Stimulated activated CD4-positive, alpha-beta T cell treated with anti-CD3 and anti-CD28 coated beads, Interleukin-2, amount 100 ng/mL, for 4 hours (primary cell): ENCODE data around the gene HOXC11.

Experiments
- DNase-seq: peaks from one replicate; pipeline ENCODE4 v3.0.0-alpha.2; 2020; ENCODE audit warnings: low read depth

HOXC11 gene

DNA sequence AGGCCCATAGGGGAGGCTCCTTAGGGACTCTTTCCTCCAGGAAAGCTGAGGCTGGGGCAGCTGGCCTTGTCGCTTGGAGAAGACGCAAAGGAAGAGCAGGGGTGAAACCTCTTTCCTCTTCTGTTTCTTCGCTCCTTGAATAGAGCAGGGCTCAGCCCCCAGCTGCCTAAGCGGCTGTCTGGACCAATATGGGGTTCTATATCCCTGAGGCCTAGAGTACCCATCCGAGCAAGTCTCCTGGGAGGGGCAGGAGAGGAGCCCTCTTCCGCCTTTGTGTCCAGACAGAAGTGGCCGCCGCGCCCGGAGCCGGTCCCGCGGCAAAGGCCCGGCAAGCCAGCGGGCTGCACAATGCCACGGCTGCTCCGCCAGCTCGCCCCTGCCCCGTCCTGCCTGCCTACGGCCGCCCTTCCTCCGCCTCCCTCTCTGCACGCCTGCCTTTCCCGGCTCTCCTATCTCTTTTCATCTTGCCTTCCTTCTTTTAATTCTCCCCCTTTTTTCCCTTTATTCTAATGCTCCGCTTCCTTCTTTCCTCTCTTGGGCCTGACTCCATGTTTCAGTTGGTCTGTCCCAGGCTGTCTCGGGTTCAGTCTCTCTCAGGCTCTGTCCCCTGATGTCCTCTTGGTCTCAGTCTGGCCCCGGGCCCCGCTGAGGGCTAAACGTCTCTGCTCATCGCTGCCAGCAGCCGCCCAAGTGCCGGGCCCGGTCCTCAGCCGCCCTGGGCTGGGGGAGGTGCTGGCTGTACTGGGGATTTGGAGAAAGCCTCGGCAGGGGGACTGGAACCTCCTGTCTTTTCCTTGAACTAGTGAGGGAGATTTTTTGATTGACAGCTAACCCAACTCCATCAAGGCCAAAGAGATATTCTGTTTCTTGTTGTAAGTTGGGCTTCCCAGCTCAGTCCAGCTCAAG lies 24.5 kb downstream of the HOXC11 start:
- no peak for DNase-seq

DNA sequence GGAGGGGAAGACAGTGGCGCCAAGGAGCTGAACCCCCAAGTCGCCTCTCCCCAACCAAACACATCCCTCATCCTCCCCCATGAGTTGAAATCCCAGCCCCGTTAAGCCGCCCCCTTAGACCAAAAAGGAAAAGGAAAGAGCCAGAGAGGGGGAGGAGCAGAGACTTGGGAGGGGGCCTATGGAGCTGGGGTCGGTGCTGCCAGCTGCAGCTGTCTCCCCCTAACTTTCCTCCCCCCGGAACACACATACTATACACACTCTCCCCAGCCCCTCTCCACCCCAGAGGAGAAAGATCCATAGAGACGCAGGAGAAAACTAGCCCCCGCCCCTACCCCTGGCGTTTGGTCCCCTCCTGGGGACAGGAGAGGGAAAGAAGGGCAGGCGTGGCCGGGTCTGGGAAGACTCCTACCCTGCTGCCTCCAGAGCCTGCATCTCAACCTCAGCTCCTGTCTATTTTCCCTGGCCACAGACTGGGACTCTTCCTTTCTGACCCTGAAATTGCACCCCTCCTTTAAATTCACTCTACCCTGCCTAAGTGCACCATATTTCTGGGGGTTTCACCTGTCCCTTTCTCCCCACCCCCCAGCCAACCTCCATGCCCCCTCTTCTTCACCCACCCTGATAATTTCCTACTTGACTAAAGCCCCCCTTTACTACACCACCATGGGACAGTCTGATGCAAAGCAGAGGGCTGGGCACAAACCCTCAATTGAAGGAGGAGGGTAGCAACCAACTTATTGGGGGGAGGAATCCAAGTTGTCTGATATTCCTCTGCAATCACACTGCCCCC lies 25.4 kb downstream of the HOXC11 start:
- no peak for DNase-seq

DNA sequence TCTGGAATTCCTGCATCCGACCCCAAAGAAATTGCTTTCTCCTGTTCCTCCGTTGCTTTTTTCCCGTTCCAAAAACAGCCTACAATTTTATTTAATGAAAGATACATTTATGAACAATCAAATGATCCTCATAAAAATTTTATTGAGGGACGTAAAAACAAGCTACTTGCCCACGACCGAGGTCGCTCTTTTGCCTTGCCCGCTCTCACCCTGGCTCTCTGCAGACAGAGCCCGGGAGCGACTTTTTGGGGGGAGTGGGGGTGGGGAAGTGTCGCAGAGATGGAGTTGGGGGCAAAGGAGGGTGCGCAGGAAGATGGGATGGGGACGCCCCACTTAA lies 25.9 kb downstream of the HOXC11 start:
- no peak for DNase-seq

DNA sequence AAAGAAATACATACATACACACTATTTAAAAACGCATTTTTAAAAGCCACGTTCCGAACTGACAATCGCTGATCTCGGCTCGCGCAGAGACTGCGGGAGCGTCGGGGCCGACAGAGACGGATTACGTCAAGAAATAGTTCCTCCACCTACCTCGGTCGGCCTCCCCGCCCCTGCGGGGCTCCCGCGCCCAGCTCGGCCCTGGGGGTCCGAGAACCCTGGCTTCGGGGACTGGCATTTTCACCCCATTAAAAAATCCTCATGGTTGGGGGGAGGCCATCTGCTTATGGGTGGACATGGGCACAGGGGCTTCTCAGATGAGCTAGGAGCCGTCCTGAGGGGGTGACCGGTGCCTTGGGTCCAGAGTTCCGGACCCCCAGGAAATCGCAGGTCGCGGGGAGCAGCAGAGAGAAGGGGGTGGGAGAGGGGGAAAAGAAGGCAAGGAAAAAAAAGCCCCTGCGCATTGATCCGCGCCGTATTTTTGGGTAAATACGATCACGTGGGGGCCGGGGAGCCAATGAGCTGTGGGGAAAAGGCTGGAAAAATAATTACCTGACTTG lies 26.7 kb downstream of the HOXC11 start:
- no peak for DNase-seq

DNA sequence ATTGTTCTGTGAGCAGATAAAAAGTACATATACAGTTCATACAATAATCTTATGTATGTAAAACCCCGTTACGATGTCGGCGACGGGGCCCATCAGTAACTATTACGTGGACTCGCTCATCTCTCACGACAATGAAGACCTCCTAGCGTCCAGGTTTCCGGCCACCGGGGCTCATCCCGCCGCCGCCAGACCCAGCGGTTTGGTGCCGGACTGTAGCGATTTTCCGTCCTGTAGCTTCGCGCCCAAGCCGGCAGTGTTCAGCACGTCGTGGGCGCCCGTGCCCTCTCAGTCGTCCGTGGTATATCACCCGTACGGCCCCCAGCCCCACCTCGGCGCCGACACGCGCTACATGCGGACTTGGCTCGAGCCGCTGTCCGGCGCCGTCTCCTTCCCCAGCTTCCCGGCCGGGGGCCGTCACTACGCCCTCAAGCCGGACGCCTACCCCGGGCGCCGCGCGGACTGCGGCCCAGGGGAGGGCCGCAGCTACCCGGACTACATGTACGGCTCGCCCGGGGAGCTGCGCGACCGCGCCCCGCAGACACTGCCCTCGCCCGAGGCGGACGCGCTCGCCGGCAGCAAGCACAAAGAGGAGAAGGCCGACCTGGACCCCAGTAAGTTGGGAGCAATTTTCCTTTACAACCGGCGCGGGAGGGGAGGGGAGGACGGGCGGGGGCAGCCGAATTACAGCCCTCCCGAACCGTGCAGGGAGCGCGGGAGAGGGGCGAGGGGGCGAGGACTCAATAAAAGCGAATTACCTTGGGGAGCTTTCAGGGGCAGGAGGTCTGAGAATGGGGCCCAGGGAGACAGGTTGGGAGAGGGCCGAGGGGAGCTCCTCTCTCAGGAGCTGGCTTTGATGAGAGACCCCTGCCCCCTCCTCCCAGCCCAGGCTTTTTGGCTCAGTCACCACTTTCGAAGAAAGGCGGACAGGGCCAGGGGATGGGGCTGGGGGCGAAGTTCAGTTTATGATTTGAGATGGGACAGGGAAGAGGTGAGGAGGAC lies 27.5 kb downstream of the HOXC11 start, which contains the start of gene HOXC9:
Gene HOXC9, plus strand, starts transcription at position 46 of the 999 bp plus-strand sequence. Its CDS starts 28 bp downstream, at position 74.
- no peak for DNase-seq

DNA sequence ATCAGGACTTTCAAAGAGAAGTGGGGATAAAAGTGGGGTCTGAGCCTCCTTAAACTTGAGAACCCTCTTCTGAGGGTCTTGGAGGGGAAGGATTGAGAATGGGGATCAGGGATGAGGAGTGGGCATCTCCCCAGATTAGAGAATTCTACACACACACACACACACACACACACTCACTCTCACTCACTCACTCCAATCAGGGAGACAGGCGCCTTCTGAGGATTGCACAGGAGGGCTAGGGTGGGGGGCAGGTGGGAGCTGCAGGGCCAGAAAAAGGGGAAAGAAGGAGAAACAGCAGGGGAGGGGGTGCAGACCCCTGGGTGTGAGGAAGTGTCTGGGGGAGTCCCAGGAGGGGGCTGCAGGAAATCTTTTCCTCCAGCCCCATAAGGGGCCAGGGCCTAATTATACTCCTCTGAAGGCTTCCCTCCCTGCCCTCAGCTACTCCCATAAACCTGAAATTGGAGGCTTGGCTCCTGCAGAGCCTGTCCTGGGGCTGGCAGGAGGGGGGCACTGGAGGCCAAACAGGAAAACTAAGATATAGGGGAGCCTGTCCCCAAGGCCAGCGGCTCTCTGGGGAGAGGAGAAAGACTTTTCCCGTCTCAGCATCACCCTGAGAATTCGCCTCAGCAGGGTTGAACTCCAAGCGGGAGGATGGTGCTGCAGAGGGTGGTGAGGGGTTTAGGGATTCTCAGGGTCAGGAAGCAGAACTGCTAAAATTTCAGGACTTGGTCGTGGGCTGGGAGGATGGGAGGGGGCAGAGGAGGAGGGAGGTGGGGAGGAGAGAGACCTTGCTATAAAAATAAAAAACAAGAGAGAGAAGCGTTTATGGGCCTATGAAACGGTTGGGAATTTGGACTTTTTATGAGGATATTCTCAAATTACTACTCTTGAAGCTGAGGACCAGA lies 28.6 kb downstream of the HOXC11 start:
- DNase-seq = no peak

DNA sequence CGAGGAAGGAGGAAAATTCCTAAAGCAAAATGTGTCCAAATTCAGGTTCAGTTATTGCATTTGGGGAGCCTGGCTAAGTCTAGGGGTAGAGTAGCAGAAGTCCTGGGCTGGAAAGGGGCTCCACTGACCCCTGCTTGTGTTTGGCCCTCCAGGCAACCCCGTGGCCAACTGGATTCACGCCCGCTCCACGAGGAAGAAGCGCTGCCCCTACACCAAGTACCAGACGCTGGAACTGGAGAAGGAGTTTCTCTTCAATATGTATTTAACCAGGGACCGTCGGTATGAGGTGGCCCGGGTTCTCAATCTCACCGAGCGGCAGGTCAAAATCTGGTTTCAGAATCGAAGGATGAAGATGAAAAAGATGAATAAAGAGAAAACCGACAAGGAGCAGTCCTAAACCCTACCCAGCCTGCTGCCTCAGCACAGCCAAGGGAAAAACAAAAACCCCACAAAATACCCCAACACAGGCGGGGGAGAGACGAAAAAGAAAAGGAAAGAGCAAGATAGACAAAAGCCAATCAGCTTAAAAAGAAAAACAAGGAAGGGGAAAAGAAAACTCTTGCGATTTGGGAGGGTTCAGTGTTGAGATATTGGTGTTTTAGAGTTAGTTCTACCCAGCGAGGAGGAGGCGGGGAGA lies 29.5 kb downstream of the HOXC11 start:
- DNase-seq = no peak

DNA sequence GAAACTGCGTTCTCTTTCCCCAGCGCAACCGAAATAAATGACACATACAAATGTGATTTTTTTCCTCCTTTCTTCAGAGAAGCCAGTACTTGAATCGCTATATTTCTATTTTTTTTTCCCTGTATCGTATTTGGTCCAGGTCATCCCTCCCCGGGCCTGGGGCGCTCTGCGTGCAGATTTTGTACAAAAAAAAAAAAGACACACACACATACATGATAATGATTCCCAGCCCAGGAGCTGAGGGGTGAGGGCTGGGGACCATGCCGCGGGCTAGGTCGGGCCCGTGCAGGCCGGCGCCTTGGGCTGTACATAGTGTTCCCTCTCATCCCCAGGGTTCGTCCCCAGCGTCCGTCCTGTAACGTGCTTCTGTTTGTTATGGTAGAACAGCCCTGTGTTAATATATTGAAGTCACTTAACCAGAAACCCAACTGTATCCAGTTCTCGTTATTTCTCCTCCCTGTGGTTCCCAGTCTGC lies 30.0 kb downstream of the HOXC11 start:
- DNase-seq = no peak

DNA sequence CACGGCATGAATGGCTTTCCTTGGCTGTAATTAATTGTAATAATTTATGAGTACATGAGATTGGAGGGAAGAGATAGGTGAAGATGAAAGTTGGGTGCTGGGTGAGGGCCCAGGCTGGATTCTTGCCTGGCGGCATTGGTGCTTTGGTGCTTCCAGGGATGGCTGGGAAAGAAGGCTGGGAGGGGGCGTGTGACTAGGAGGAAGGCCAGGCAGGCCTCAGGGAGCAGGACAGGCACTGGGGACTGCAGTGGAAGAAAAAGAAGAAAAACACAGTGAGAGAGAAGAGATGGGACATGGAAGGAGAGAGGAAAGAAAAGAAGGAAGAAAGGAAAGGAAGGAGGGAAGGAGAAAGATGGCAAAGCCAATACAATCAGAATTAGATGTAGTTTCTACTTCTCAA lies 30.7 kb downstream of the HOXC11 start:
- DNase-seq = no peak

DNA sequence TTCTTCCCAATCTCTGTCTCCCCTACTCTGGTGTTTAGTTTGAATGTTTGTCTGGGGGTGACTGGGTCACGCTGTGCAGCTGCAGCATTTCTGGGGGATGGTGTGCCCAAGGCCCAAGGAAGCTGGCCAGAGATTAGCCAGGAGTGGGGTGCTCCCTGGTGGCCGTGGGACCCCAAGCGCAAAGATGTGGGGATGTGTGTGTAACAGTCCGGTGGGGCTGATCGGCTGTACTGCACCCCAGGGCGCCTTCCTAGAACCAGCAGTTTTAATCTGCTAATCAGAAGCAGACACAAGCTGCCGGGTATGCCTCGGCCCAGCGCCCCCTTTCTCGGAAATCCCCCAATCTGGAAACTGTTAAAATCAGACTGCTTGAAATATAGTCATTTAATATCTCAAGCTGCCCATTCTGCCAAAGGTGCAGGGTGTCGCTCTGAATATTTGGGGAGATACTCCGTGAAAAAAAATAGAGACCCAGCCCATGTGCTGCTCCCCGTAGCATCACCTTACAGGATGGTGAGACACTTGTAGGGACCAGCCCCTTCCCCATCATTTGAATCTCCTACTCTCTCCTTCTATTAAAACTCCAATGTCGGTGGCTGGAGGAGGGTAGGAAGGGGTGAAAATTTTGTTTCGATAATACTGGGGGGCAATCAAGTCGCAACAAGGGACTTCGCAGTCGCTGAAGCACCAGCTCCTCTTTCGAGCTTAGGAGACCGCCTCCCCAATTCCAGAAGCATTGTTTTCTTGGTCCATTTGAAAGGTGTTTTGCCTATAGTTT lies 31.3 kb downstream of the HOXC11 start:
- DNase-seq = no peak

DNA sequence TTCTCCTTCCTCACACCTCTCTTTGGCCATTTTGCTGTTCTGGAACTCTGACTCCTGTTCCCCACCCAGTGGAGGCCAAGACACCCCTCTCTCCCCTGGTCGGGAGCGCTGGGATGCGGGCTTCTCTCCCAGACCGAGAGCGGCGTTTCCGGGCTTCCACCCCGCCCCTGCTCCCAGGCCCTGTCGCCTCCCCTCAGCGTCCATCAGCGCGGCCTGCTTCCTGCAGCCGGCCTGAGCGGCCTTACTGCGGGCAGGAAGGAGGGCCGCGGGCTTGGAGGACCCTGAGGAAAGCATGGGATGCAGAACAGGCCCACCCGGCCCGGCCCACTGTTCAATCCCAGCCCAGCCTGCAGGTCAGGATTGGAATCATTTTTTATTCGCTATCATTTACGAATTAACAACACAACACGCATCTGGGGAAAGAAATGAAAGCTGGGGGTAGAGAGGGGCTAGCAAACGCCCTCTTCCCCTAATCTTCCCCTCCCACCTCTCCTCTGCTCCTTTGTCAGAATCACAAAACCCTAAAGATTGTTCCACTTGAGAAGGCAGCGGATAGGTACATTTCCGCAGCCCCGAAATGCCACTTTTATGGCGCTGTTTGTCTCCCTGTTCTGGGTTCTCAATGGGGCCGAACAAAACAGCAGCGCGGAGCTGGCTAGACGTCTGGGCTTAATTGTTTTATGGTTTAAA lies 32.1 kb downstream of the HOXC11 start:
- DNase-seq = no peak

DNA sequence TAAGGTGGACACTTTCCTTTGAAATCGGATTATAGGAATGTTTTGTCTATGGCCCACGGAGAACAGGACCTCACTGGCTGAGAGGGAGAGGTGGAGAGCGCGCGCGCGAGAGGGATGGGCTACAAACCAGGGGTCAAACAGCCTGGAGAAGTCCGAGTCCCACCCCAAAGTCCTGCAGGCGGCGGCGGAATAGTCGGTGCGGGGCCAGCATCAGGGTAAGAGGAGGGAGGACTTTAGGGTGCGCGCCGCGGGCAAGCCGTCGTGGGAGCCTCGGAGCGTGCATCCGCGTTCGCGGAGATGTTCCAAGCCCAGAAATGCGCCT lies 32.6 kb downstream of the HOXC11 start:
- DNase-seq = no peak

DNA sequence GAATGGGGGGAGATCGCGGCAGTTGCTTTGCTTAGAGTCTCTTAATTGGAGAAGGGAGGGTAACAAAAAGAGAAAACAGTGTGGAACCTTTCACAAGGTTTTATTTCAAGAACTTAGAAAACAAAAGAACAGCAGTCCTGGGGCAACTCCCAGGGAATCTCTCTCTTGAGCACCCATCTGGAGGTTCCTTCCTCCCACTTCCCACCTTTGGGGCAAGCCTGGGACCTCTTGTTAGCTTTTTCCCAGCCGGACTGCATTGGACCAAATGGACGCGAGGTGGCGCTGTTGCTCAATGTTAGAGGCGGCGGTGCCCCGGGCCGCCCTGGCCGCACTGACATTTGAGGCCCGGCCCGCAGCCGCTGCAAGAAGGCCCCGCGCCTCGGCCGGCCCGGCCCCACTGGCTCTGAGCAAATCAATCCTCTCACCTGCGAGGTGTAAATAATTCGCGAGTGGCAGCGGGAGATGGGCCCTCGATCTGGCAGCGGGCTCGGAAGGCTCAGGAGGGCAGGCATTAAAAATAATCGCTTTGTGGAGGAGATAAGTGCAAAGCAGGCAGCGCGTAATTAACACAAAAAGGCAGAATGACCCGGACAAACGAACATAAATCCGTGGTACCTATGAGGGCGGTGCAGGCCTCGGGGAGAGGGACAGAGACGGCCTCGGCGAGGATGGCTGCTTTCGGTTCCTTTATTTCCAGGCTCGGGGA lies 33.1 kb downstream of the HOXC11 start:
- DNase-seq = peak; percentile 68

DNA sequence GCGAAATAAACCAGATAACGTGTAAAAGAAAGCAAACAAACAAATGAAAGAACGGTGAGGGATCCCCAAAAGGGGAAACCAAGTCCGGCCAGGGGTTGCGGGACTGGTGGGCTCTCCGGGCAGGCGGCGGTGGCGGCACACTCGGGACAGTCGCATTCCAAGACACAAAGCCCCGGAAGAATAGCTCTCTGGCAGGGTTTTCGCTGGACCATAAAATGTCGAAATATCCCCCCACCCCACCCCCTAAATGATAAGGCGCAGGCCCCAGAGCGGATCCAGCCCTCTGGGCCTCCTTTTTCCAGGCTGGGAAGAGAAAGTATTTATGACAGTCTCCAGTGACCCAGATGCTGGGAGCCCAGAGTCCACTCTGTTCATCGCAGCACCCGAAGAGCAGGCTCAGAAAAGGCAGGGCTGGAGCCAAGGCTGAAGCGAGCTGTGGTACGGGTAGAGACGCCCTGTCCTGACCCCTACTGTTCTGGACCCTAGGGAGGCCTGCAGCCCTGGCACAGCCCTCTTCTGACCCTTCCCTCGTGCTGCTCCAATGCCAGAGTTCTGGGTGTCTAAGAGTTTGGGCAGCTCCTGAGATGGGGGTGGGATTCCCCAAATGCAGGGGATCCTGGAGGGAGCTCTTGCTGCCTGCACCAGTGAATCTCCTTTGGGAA lies 33.8 kb downstream of the HOXC11 start:
- no peak for DNase-seq

DNA sequence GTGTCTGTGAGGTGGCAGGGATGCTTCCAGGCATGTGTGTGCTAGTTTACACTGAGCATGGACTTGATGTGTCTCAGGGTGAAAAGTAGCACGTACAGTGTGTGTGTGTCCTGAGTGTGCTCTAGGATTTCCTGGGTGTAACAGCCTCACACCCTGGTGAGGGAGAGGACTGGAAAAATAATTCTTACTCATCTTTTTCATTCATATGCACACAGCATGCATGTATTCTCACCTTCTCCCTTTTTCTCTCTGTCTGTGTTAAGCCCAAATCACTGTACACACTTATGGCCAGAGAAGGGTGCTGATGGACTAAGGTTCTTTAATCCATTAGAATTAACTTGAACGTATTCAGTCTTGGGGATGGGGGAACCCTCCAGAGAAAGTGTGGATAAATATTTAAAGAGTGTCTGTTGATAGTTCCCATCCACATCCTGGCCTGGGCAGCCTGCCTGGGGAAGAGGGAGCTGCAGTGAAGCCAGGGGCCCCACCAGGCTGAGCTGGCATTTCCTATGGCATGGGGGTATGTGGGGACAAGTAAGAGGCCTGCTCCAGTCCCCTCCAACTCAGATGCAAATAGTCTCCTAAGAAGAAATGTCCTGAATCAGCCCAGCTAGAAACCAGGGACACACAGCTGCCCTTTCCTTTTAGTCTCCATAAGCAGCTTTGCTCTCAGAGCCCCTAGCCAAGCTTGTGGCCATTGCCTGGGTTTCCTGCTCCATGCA lies 34.8 kb downstream of the HOXC11 start:
- DNase-seq = no peak

DNA sequence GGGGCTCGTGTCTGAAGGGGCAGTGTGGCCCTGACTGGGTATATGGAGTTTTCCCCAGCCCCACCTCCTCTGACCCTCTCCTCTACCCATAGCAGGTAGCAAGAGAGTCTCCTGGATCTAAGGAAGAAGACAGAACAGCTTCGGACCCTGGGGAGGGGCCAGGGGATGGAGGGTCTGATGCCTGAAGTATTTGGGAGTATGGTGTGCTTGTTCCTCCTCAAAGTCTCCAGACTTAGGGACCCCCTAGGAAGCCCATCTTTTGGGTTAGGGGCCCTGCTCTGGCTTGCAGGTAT lies 35.3 kb downstream of the HOXC11 start:
- DNase-seq = no peak
